ENCODE data around the gene KRTAP3-3.

Gene KRTAP3-3

DNA sequence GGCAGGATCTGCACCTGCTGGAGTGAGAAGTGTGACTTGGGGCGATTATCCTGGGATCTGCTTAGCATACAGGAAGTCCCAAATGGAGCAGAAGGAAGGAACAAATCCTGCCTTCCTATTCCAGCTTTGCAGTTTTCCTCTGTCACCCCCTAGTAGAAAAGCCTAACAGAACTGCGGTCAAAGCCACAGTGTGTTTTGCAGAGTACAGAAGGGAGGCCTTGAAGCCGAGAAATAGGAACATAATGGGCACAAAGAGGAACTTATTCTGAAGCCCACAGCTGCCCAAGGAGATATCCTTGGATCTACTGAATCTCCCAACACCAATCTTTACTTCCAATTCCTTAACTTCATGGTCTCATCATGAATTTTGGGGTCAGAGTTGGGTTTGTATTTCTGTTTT is 24.6 kb upstream of the KRTAP3-3 start:
- Histone ChIP-seq H3K27ac (ENCODE audit: low read length) (no peak overlapping the region), H3K4me3 (ENCODE audit: low read depth in 1 of 2, low read length in 2 of 2) (no peak overlapping the region), H3K9me3 (ENCODE audit: control insufficient read depth in 1 of 2, low read length in 2 of 2) (peaks cover 0 to 5% of the 10 kb centered on the region in 2 donors), H3K4me1 (ENCODE audit: control insufficient read depth in 1 of 2, insufficient read depth in 2 of 2, low read length in 2 of 2) (no peaks in the 10 kb centered on the region), H3K27me3 (ENCODE audit: low read depth, low read length) (no peaks in the 10 kb centered on the region), H3K36me3 (ENCODE audit: control insufficient read depth in 1 of 2, insufficient read depth in 2 of 2, low read length in 2 of 2) (no peaks in the 10 kb centered on the region)

DNA sequence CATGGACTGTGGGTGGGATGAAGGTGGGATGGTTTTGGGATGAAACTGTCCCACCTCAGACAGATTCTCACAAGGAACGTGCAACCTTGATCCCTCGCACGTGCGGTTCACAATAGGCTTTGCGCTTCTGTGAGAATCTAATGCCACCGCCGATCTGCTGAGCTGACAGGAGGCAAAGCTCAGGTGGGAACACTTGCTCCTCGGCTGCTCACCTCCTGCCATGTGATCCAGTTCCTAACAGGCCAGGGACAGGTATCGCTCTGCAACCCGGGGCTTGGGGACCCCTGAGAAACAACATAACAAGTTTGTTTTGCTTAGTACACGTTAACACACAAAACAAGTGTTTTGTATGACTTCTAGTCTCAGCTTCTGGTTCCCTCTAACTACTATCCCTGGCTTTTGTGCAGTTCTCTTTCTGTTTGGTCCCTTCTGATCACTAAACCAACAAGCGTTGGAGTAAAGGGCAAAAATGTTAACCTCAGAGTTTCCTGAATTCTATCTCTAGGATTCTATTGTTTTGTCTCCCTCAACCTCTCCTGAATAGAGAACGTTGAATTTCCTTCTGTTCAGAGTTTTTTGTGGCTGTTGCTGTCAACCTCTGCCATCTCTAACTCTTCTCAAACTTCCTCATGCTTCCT is 22.7 kb upstream of the KRTAP3-3 start:
- Histone ChIP-seq H3K27ac (ENCODE audit: low read length) (no peak overlapping the region), H3K36me3 (ENCODE audit: control insufficient read depth in 1 of 2, insufficient read depth in 2 of 2, low read length in 2 of 2) (no peaks in the 10 kb centered on the region), H3K9me3 (ENCODE audit: control insufficient read depth in 1 of 2, low read length in 2 of 2) (peaks cover 0 to 5% of the 10 kb centered on the region in 2 donors), H3K4me3 (ENCODE audit: low read depth in 1 of 2, low read length in 2 of 2) (no peak overlapping the region), H3K4me1 (ENCODE audit: control insufficient read depth in 1 of 2, insufficient read depth in 2 of 2, low read length in 2 of 2) (no peaks in the 10 kb centered on the region), H3K27me3 (ENCODE audit: low read depth, low read length) (no peaks in the 10 kb centered on the region)

DNA sequence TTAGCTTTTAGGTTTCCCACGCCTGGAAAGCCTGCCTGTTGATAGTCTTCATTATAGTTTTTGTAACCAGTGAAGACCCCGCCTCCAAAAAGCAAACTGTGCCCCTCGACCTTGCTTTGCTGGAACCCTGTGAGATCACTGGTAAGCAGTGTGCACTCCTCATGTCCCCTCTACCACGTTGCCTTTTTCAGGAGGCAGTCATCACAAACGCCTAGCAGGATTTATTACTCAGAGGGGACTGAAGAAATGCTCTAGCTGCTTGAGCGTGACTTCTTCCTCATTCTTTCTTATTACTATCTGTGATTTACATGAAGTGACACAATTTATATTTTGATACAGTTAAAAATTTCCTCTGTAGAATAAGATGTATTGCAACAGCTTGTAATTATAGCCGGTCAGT is 21.5 kb upstream of the KRTAP3-3 start:
- Histone ChIP-seq H3K36me3 (ENCODE audit: control insufficient read depth in 1 of 2, insufficient read depth in 2 of 2, low read length in 2 of 2) (no peaks in the 10 kb centered on the region), H3K4me3 (ENCODE audit: low read depth in 1 of 2, low read length in 2 of 2) (no peak overlapping the region), H3K9me3 (ENCODE audit: control insufficient read depth in 1 of 2, low read length in 2 of 2) (no peaks in the 10 kb centered on the region), H3K4me1 (ENCODE audit: control insufficient read depth in 1 of 2, insufficient read depth in 2 of 2, low read length in 2 of 2) (no peaks in the 10 kb centered on the region), H3K27me3 (ENCODE audit: low read depth, low read length) (no peaks in the 10 kb centered on the region), H3K27ac (ENCODE audit: low read length) (no peak overlapping the region)

DNA sequence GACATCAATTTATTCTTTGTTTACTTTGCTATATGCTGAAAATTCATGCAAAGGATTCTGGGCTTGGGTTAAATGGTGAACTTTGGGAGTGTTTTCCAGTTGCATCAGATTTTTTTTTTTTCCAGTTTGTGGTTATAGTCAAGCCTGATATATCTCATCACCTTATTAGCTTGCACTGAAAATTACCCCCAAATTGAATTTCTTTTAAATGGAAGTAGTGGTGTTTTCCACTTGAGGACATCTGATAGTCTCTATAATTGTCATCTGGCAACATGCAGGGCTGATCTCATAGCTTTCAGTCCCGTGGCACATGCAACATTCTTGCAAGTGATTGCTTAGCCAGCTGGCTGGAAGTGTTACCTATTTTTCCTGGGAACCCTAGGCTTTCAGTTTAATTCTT is 19.6 kb upstream of the KRTAP3-3 start:
- Histone ChIP-seq H3K27ac (ENCODE audit: low read length) (no peak overlapping the region), H3K36me3 (ENCODE audit: control insufficient read depth in 1 of 2, insufficient read depth in 2 of 2, low read length in 2 of 2) (no peaks in the 10 kb centered on the region), H3K9me3 (ENCODE audit: control insufficient read depth in 1 of 2, low read length in 2 of 2) (no peaks in the 10 kb centered on the region), H3K4me3 (ENCODE audit: low read depth in 1 of 2, low read length in 2 of 2) (no peak overlapping the region), H3K27me3 (ENCODE audit: low read depth, low read length) (no peaks in the 10 kb centered on the region), H3K4me1 (ENCODE audit: control insufficient read depth in 1 of 2, insufficient read depth in 2 of 2, low read length in 2 of 2) (no peaks in the 10 kb centered on the region)

DNA sequence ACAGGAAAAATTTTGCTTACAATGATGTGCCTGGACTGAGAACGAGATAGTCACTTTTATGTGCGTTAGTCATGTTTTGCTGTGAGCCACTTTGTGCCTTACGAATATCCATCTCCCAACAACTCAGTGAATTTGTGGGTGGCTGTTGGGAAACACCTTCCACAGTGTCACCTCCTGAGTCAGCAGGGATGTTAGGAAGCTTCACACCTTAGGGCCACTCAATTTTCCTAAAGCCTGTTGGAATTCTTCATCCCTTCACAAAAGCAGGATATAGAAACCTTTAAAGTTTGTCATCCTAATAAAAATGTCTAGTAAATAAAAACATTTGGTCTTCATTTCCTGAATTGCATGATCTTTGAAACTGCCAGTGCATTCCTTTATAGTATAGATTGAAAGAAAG is 19.2 kb upstream of the KRTAP3-3 start:
- Histone ChIP-seq H3K4me1 (ENCODE audit: control insufficient read depth in 1 of 2, insufficient read depth in 2 of 2, low read length in 2 of 2) (no peaks in the 10 kb centered on the region), H3K27ac (ENCODE audit: low read length) (no peak overlapping the region), H3K27me3 (ENCODE audit: low read depth, low read length) (no peaks in the 10 kb centered on the region), H3K9me3 (ENCODE audit: control insufficient read depth in 1 of 2, low read length in 2 of 2) (no peaks in the 10 kb centered on the region), H3K4me3 (ENCODE audit: low read depth in 1 of 2, low read length in 2 of 2) (no peak overlapping the region), H3K36me3 (ENCODE audit: control insufficient read depth in 1 of 2, insufficient read depth in 2 of 2, low read length in 2 of 2) (no peaks in the 10 kb centered on the region)

DNA sequence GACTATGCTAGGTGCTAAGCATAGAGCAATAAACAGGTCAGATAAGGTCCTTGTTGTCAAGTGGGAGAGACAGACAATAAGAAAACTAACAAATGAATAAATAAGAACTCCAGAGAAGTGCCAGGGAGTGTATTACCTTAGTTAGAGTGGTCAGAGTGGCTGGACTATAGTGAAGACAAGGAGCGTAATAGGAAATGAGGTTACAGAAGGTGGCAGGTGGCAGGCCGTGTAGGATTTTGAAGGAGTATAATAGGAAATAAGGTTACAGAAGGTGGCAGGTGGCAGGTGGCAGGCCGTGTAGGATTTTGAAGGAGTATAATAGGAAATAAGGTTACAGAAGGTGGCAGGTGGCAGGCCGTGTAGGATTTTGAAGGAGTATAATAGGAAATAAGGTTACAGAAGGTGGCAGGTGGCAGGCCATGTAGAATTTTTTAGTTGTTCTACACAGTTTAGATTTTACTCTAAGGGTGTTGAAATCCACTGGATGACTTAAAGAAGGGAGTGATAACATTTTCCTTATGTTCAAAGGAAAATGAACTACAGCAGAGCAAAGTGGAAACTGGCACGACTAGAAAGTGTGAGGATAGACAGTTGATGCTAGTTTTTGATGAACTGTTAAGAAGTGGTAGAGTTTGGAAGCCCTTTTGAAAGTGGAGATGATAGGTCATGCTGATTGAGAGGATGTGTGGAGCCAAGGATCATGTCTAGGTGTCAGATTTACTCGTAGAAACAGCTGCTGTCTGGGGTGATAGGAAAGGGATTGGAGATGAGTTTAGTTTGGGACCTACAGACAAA is 18.6 kb upstream of the KRTAP3-3 start:
- Histone ChIP-seq H3K36me3 (ENCODE audit: control insufficient read depth in 1 of 2, insufficient read depth in 2 of 2, low read length in 2 of 2) (no peaks in the 10 kb centered on the region), H3K27me3 (ENCODE audit: low read depth, low read length) (no peaks in the 10 kb centered on the region), H3K4me3 (ENCODE audit: low read depth in 1 of 2, low read length in 2 of 2) (no peak overlapping the region), H3K27ac (ENCODE audit: low read length) (no peak overlapping the region), H3K9me3 (ENCODE audit: control insufficient read depth in 1 of 2, low read length in 2 of 2) (no peaks in the 10 kb centered on the region), H3K4me1 (ENCODE audit: control insufficient read depth in 1 of 2, insufficient read depth in 2 of 2, low read length in 2 of 2) (no peaks in the 10 kb centered on the region)

DNA sequence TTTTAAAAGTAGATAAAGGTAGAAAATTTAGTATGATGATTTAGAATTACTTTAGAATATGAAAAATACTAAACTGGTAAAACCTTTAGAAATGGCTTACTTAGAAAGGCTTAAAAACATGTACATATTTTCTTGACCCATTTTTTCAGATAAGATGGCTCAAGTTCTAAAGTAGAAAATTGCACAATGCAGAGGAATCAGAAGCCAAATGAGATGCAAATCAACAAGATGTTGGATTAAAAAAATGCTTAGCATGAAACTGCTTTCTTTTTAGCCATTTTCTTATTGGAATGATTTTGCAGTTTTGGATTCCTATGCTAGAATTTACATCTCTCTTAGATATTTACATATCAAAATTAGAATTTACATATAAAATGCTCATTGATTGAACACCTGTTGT is 16.5 kb upstream of the KRTAP3-3 start:
- Histone ChIP-seq H3K4me3 (ENCODE audit: low read depth in 1 of 2, low read length in 2 of 2) (no peak overlapping the region), H3K36me3 (ENCODE audit: control insufficient read depth in 1 of 2, insufficient read depth in 2 of 2, low read length in 2 of 2) (no peaks in the 10 kb centered on the region), H3K27me3 (ENCODE audit: low read depth, low read length) (no peaks in the 10 kb centered on the region), H3K27ac (ENCODE audit: low read length) (no peak overlapping the region), H3K4me1 (ENCODE audit: control insufficient read depth in 1 of 2, insufficient read depth in 2 of 2, low read length in 2 of 2) (no peaks in the 10 kb centered on the region), H3K9me3 (ENCODE audit: control insufficient read depth in 1 of 2, low read length in 2 of 2) (no peaks in the 10 kb centered on the region)

DNA sequence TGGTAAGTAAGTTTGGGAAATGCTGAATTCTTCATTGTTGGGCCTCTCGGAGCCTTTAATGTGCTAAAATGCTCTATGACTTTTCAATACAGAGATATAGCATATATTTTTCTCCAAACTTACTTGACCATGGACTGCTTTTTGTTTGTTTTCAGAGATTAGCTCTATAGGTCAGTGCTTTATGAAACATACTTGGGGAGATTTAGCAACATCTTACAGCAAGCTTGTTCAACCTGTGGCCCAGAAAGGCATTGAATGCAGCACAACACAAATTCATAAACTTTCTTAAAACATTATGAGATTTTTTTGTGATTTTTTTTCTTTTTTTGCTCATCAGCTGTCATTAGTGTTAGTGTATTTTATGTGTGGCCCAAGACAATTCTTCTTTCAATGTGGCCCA is 16.0 kb upstream of the KRTAP3-3 start:
- H3K4me1 ChIP-seq (ENCODE audit: control insufficient read depth in 1 of 2, insufficient read depth in 2 of 2, low read length in 2 of 2): no peaks in the 10 kb centered on the region
- H3K27ac ChIP-seq (ENCODE audit: low read length): no peak overlapping the region
- H3K4me3 ChIP-seq (ENCODE audit: low read depth in 1 of 2, low read length in 2 of 2): no peak overlapping the region
- no peaks in the 10 kb centered on the region for H3K9me3 ChIP-seq (ENCODE audit: control insufficient read depth in 1 of 2, low read length in 2 of 2)
- no peaks in the 10 kb centered on the region for H3K27me3 ChIP-seq (ENCODE audit: low read depth, low read length)
- no peaks in the 10 kb centered on the region for H3K36me3 ChIP-seq (ENCODE audit: control insufficient read depth in 1 of 2, insufficient read depth in 2 of 2, low read length in 2 of 2)

DNA sequence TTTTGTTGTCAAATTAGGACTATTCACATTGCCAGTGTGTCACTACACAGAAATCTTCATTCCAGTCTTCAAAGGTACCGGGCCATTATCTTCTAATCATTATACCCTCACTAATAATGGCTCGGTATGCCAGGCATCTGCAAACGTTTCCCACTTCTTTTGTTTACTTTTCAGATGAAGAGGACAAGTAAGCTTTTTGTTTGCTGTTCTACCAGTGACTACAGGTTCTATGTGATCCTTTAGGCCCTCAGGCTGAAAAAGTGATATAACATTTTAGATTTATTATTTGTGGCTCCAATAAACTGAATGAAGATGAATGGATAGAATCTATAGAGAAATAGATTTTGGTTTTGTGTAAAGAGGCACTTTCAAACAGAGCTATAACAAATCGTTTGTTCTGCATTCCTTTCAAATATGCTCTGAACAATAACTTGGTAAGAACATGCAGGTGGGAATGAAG is 15.4 kb upstream of the KRTAP3-3 start:
- Histone ChIP-seq H3K36me3 (ENCODE audit: control insufficient read depth in 1 of 2, insufficient read depth in 2 of 2, low read length in 2 of 2) (no peaks in the 10 kb centered on the region), H3K4me3 (ENCODE audit: low read depth in 1 of 2, low read length in 2 of 2) (no peak overlapping the region), H3K4me1 (ENCODE audit: control insufficient read depth in 1 of 2, insufficient read depth in 2 of 2, low read length in 2 of 2) (no peaks in the 10 kb centered on the region), H3K9me3 (ENCODE audit: control insufficient read depth in 1 of 2, low read length in 2 of 2) (no peaks in the 10 kb centered on the region), H3K27me3 (ENCODE audit: low read depth, low read length) (no peaks in the 10 kb centered on the region), H3K27ac (ENCODE audit: low read length) (no peak overlapping the region)

DNA sequence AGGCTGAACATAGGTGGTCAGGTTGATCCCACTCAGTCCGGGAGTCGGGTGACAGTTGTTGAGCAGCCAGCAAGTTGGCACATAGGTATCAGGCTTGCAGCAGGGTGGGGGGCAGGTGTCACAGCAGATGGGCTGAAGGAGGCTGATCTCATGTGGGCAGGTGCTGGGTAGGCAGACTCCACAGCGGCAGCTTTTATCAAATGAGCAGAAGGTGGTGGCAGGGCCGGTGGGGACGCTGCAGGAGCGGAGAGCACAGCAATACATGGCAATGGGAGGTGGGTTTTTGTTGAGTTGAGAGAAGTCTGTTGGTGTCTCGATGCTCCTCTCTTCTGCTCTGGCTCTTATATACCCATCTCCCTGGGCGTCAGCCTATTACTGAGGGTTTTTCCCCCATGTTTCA is 14.8 kb upstream of the KRTAP3-3 start, which contains the start of gene KRTAP3-1:
Gene KRTAP3-1 (minus strand): TSS at position 318 of the 400 bp plus-strand sequence. CDS start 54 bp downstream, at position 264.
- Histone ChIP-seq H3K27me3 (ENCODE audit: low read depth, low read length) (no peaks in the 10 kb centered on the region), H3K36me3 (ENCODE audit: control insufficient read depth in 1 of 2, insufficient read depth in 2 of 2, low read length in 2 of 2) (no peaks in the 10 kb centered on the region), H3K4me3 (ENCODE audit: low read depth in 1 of 2, low read length in 2 of 2) (no peak within 1 kb of the TSS), H3K9me3 (ENCODE audit: control insufficient read depth in 1 of 2, low read length in 2 of 2) (no peaks in the 10 kb centered on the region), H3K27ac (ENCODE audit: low read length) (no peak within 1 kb of the TSS), H3K4me1 (ENCODE audit: control insufficient read depth in 1 of 2, insufficient read depth in 2 of 2, low read length in 2 of 2) (no peaks in the 10 kb centered on the region)

DNA sequence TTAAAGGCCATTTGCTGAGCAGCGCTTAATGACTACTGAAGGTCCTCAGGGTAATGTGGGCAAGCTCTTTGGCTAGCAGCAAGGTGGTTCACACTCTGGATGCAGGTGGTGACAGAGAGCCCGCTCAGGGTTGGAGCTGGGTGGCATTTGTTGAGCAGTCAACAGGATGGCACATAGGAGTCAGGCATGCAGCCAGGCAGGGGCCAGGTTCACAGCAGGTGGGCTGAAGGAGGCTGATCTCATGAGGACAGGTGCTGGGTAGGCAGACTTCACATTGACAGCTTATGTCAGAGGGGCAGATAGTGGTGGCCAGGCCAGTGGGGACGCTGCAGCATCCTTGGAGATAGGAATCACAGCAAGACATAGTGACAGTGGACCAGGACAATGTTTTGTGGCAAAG is 10.4 kb upstream of the KRTAP3-3 start:
- Histone ChIP-seq H3K27me3 (ENCODE audit: low read depth, low read length) (no peaks in the 10 kb centered on the region), H3K27ac (ENCODE audit: low read length) (no peak overlapping the region), H3K4me1 (ENCODE audit: control insufficient read depth in 1 of 2, insufficient read depth in 2 of 2, low read length in 2 of 2) (no peaks in the 10 kb centered on the region), H3K9me3 (ENCODE audit: control insufficient read depth in 1 of 2, low read length in 2 of 2) (no peaks in the 10 kb centered on the region), H3K4me3 (ENCODE audit: low read depth in 1 of 2, low read length in 2 of 2) (no peak overlapping the region), H3K36me3 (ENCODE audit: control insufficient read depth in 1 of 2, insufficient read depth in 2 of 2, low read length in 2 of 2) (no peaks in the 10 kb centered on the region)
